ENCODE data around the gene CLPTM1L. TPM values are rescaled to one million over a fixed set of nuclear protein-coding genes. Genes with fewer than 3 reads are reported as not detected.

CLPTM1L gene
- polyA plus RNA-seq, 2 of the 4 experiments (the other 2 are of a cell fraction) = 171 to 173 TPM

GRCh38 chr5:1383886-1384401 is 39.0 kb upstream of the CLPTM1L start (continued):
- TF ChIP-seq CTCF (IDR thresholded peaks at IDR 0.05) = no peak

GRCh38 chr5:1383344-1383743 is 38.4 kb upstream of the CLPTM1L start:
- POLR2A ChIA-PET = no interaction called here
- TF ChIP-seq HOXB13 (CRISPR knock-in tag; IDR thresholded peaks at IDR 0.05; ENCODE audit: low read depth) (no peak), CHD2 (IDR thresholded peaks at IDR 0.05; ENCODE audit: low read length, partially characterized antibody) (no peak), FOXS1 (CRISPR knock-in tag; IDR thresholded peaks at IDR 0.05) (no peak), ZSCAN20 (CRISPR knock-in tag; IDR thresholded peaks at IDR 0.05) (no peak), CHD4 (IDR thresholded peaks at IDR 0.05; ENCODE audit: borderline replicate concordance) (no peak), JUNB (IDR thresholded peaks at IDR 0.05) (no peak), RAD21 (conservative IDR thresholded peaks at IDR 0.05 in 1 of 2, IDR thresholded peaks at IDR 0.05 in 1 of 2) (no peak), ZNF302 (CRISPR knock-in tag; IDR thresholded peaks at IDR 0.05) (no peak), HES2 (IDR thresholded peaks at IDR 0.05) (no peak), FOSL2 (IDR thresholded peaks at IDR 0.05) (no peak), FOSL2 (CRISPR knock-in tag; IDR thresholded peaks at IDR 0.05) (no peak), SMC3 (IDR thresholded peaks at IDR 0.05) (no peak), BCL3 (IDR thresholded peaks at IDR 0.05) (no peak), NFE2L2 (conservative IDR thresholded peaks at IDR 0.05; ENCODE audit: low read length) (no peak), HOXB5 (CRISPR knock-in tag; IDR thresholded peaks at IDR 0.05) (no peak), TFCP2L1 (CRISPR knock-in tag; IDR thresholded peaks at IDR 0.05) (no peak), HOXA7 (CRISPR knock-in tag; IDR thresholded peaks at IDR 0.05) (no peak), CBX2 (IDR thresholded peaks at IDR 0.05; ENCODE audit: borderline replicate concordance, low read depth) (no peak), MAZ (IDR thresholded peaks at IDR 0.05; ENCODE audit: borderline replicate concordance, low read depth, low read length) (no peak), CTCF (IDR thresholded peaks at IDR 0.05) (no peak), EHF (CRISPR knock-in tag; IDR thresholded peaks at IDR 0.05) (no peak)
- WGBS (ENCODE audit: missing lambda C conversion rate) = 69% methylated on average over 11 of the region's 17 CpGs
- no peak overlapping the region for H3K4me3 ChIP-seq
- 0 out of 3 replicates have a peak, but pooled peaks cover 3% of the 10 kb centered on the region for H3K4me1 ChIP-seq
- H3K9me3 ChIP-seq = peaks cover 7% of the 10 kb centered on the region; the same call in 2 of the 3 replicates
- CTCF ChIA-PET = interaction anchor here (1.1 kb wide), 1 partner anchor 33 kb away, joined by 3 read pairs; no protein-coding TSS in a partner anchor
- no peak overlapping the region for H3K4me2 ChIP-seq
- DNase-seq (ENCODE audit: low read depth in 1 of 2, low spot score in 1 of 2) = no peak
- no peak for FAIRE-seq
- H3K27ac ChIP-seq = no peak overlapping the region
- no peak for ATAC-seq
